Lung (tissue), 13 donors: ENCODE results near the gene TMEM167B. TPM values are rescaled to one million over a fixed set of nuclear protein-coding genes. Genes with fewer than 3 reads are reported as not detected.
"Not testable (repeated sequence)": the region's sequence is repeated elsewhere in the genome, so short reads cannot be mapped to it uniquely, and the experiment has no call there.

Experiments
- ATAC-seq: fragments of 200-7000 bp; cut with Tn5 transposase; one replicate; pipeline ENCODE4 v1.9.1; 2020; ENCODE audit warnings: moderate number of reproducible peaks; ENCODE audit not compliant: insufficient read depth, low FRiP score
- DNase-seq, 3 donors: peaks; one replicate each; pipeline ENCODE4 v3.0.0-alpha.2; 2013 to 2017
- H3K27ac ChIP-seq, 2 donors: one replicate each; pipeline ENCODE4 v1.5.1; 2013; ENCODE audit warnings: mild to moderate bottlenecking in 2 of 2, moderate library complexity in 2 of 2, control low read depth in 1 of 2, inconsistent platforms in 1 of 2, low read depth in 1 of 2, low read length in 1 of 2
- H3K27me3 ChIP-seq, 3 donors: one replicate each; pipeline ENCODE4 v1.5.1; 2013; ENCODE audit warnings: low read length in 2 of 3; ENCODE audit not compliant: control insufficient read depth in 3 of 3, insufficient read depth in 3 of 3
- H3K36me3 ChIP-seq, 4 donors: one replicate each; pipeline ENCODE4 v1.5.1; 2013; ENCODE audit warnings: low read length in 4 of 4, mild to moderate bottlenecking in 1 of 4, moderate library complexity in 1 of 4; ENCODE audit not compliant: control insufficient read depth in 4 of 4, insufficient read depth in 4 of 4
- H3K4me1 ChIP-seq, 5 donors: one replicate each; pipeline ENCODE4 v1.5.1; 2013; ENCODE audit warnings: low read length in 5 of 5, mild to moderate bottlenecking in 2 of 5, moderate library complexity in 1 of 5; ENCODE audit not compliant: control insufficient read depth in 5 of 5, insufficient read depth in 5 of 5
- H3K4me3 ChIP-seq: one replicate; pipeline ENCODE4 v1.5.1; 2013; ENCODE audit warnings: mild to moderate bottlenecking, control low read depth, moderate library complexity
- H3K9ac ChIP-seq, 2 donors: one replicate each; pipeline ENCODE4 v1.5.1; 2013; ENCODE audit warnings: low read length in 2 of 2, control low read depth in 1 of 2; ENCODE audit not compliant: insufficient read depth in 1 of 2
- H3K9me3 ChIP-seq, 4 donors: one replicate each; pipeline ENCODE4 v1.5.1; 2013; ENCODE audit warnings: low read length in 3 of 4, mild to moderate bottlenecking in 1 of 4, moderate library complexity in 1 of 4; ENCODE audit not compliant: control insufficient read depth in 4 of 4, insufficient read depth in 3 of 4
- whole genome bisulfite sequencing, 2 donors: extraction: QIAGEN DNeasy Blood & Tissue Kit; methylation state at CpG; one replicate each; pipeline ENCODE4 v1.1.7; 2013; 5-methylcytosine and 5-hydroxymethylcytosine counted together
- polyA plus RNA-seq, 2 donors: library from polyadenylated mRNA; stranded (reverse); fragments of 200-250 nt; gene quantifications; one replicate each; pipeline ENCODE4 v1.2.1, GENCODE V29; 2013
- small RNA-seq: library from RNA; depleted of rRNA; stranded (forward); fragments of <200 nt; gene quantifications from one replicate; pipeline ENCODE3, GENCODE V24; 2014; ENCODE audit warnings: low replicate concordance
- total RNA-seq, 2 donors: library from RNA; depleted of rRNA in 1 of 2; stranded (reverse); fragments of >200 nt in 1 of 2; gene quantifications; one replicate each; pipeline ENCODE4 v1.2.1, GENCODE V29; 2014 to 2021
- TF ChIP-seq, protein P1 (sequence below): IDR thresholded peaks from 2 replicates; pipeline ENCODE4 v1.5.1; 2012; ENCODE audit warnings: mild to moderate bottlenecking; ENCODE audit errors: control extremely low read depth, extremely low read depth
- donor health status: control.
- donor health status: control.
- donor health status: Bipolar disorder and iron deficiency.
- donor health status: healthy.
- donor health status: DM: yes; HTN: yes; CAD: no.

TMEM167B gene
- total and polyA plus RNA-seq, 4 donors, result 22.5 to 44.6 (median 35.6) TPM

DNA sequence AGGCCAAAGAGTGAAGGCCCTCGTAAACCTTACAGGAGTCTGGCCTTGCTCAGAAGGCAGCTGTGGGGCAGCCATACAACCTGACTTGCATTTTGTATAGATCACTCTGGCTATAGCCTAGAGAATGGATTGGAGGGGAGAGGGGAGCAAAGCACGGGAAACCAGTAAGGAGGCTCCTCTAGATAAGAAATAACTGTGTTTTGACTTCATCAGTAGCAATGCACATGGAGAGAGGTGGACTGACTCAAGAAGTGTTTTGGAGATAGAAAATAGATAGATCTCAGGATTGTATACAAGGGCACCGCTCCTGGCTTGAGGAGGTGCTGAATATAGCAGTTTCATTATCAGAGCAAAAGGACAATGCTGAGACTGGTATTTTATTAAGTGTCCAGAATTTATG, 49.8 kb downstream of the TMEM167B start:
- Histone ChIP-seq H3K4me1 (peaks cover 0 to 10% (median 0%) of the 10 kb centered on the region in 5 donors), H3K36me3 (no peaks in the 10 kb centered on the region), H3K27me3 (no peaks in the 10 kb centered on the region), H3K27ac (no peak overlapping the region), H3K9me3 (no peaks in the 10 kb centered on the region), H3K9ac (no peak overlapping the region), H3K4me3 (no peak overlapping the region)
- no peak for DNase-seq
- WGBS, 2 donors, result 76 to 93% methylated on average over 3 of the region's 3 CpGs
- TF ChIP-seq, protein P1, sequence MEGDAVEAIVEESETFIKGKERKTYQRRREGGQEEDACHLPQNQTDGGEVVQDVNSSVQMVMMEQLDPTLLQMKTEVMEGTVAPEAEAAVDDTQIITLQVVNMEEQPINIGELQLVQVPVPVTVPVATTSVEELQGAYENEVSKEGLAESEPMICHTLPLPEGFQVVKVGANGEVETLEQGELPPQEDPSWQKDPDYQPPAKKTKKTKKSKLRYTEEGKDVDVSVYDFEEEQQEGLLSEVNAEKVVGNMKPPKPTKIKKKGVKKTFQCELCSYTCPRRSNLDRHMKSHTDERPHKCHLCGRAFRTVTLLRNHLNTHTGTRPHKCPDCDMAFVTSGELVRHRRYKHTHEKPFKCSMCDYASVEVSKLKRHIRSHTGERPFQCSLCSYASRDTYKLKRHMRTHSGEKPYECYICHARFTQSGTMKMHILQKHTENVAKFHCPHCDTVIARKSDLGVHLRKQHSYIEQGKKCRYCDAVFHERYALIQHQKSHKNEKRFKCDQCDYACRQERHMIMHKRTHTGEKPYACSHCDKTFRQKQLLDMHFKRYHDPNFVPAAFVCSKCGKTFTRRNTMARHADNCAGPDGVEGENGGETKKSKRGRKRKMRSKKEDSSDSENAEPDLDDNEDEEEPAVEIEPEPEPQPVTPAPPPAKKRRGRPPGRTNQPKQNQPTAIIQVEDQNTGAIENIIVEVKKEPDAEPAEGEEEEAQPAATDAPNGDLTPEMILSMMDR, result no peak
- no peak for ATAC-seq

DNA sequence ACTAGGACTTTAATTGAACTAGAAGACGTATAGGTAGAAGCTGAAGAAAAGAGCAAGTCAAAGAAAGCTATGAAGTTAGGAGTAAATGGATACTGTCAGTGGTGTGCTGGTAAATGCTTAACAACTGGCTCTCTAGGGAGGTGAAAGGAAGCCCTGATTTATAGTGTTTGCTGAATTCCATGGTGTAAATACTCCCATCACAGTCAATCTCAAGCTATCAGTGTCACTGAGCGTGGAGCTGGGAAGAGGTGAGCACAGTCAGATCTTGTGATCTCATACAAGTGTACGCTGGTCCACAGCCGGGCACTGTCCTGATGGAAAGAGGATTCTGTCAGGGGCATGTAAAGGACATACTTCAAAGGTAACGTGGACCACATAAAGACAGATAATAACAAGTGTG, 51.7 kb downstream of the TMEM167B start:
- WGBS, 2 donors, result 92 to 93% methylated on average over 5 of the region's 5 CpGs
- no peak for DNase-seq
- no peak for ATAC-seq

DNA sequence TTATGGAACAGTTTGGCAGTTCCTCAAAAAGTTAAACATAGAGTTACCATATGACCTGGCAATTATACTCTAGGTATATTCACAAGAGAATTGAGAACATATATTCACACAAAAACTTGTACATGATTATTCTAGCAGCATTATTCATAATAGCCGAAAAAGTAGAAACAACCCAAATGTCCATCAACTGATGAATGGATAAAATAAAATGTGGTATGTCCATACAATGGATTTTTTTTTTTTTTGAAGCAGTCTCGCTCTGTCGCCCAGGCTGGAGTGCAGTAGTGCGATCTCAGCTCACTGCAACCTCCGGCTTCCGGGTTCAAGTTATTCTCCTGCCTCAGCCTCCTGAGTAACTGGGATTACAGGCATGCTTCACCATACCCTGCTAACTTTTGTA, 52.2 kb downstream of the TMEM167B start:
- not testable (repeated sequence) for H3K27ac ChIP-seq, H3K4me3 ChIP-seq, ATAC-seq, H3K9ac ChIP-seq, H3K36me3 ChIP-seq, H3K27me3 ChIP-seq, H3K4me1 ChIP-seq, H3K9me3 ChIP-seq, DNase-seq
- WGBS, 2 donors, result 86 to 98% methylated on average over 6 of the region's 6 CpGs

More for the DNA sequence above, 51.7 kb downstream of the TMEM167B start:
- Histone ChIP-seq H3K4me3 (no peak overlapping the region), H3K27me3 (no peaks in the 10 kb centered on the region), H3K27ac (no peak overlapping the region), H3K9ac (no peak overlapping the region), H3K36me3 (no peaks in the 10 kb centered on the region), H3K9me3 (no peaks in the 10 kb centered on the region), H3K4me1 (peaks cover 0 to 7% (median 0%) of the 10 kb centered on the region in 5 donors)
- TF ChIP-seq, protein P1, result no peak

Small RNAs within 50 kb of the gene (small RNA-seq; reads per million reads assigned to genes)
- gene AL356488.2, result not detected

Other genes starting within 250 kb of the TMEM167B start
- gene AKNAD1, start 233.7 kb upstream of the TMEM167B start, total RNA-seq, result under 1 TPM in 1 of 2 donors, not detected in 1; 0.31 TPM
- under 1 TPM; 0.02 to 0.22 TPM for gene AKNAD1, start 233.7 kb upstream of the TMEM167B start, polyA plus RNA-seq
- gene GPSM2, start 213.8 kb upstream of the TMEM167B start, total RNA-seq, result 10 to 100 TPM; 24.4 to 26.5 TPM
- 1 to 10 TPM; 5.9 to 6.5 TPM for gene GPSM2, start 213.8 kb upstream of the TMEM167B start, polyA plus RNA-seq
- 10 to 100 TPM; 27.4 to 29.2 TPM for gene CLCC1, start 127.3 kb upstream of the TMEM167B start, total RNA-seq
- gene CLCC1, start 127.3 kb upstream of the TMEM167B start, polyA plus RNA-seq, result 10 to 100 TPM in 1 of 2 donors, 1 to 10 TPM in 1; 9.7 to 12.2 TPM
- gene WDR47, start 48.7 kb upstream of the TMEM167B start, total RNA-seq, result 10 to 100 TPM; 16.3 to 17.7 TPM
- gene WDR47, start 48.7 kb upstream of the TMEM167B start, polyA plus RNA-seq, result 1 to 10 TPM; 3.1 to 6.0 TPM
- gene TAF13, start 14.8 kb upstream of the TMEM167B start, total RNA-seq, result 10 to 100 TPM; 22.2 to 35.8 TPM
- 10 to 100 TPM; 32.9 to 39.4 TPM for gene TAF13, start 14.8 kb upstream of the TMEM167B start, polyA plus RNA-seq
- gene ELAPOR1, start 23.4 kb downstream of the TMEM167B start, total RNA-seq, result 10 to 100 TPM in 1 of 2 donors, 1 to 10 TPM in 1; 8.9 to 25.0 TPM
- 1 to 10 TPM; 3.3 to 7.0 TPM for gene ELAPOR1, start 23.4 kb downstream of the TMEM167B start, polyA plus RNA-seq
- 100 to 1,000 TPM; 154 to 212 TPM for gene SARS1, start 123.2 kb downstream of the TMEM167B start, total RNA-seq
- 100 to 1,000 TPM; 118 to 139 TPM for gene SARS1, start 123.2 kb downstream of the TMEM167B start, polyA plus RNA-seq
- gene CELSR2, start 158.8 kb downstream of the TMEM167B start, total RNA-seq, result 1 to 10 TPM; 7.6 to 7.9 TPM
- 1 to 10 TPM; 1.4 to 2.7 TPM for gene CELSR2, start 158.8 kb downstream of the TMEM167B start, polyA plus RNA-seq
- gene PSRC1, start 192.4 kb downstream of the TMEM167B start, total RNA-seq, result 1 to 10 TPM; 4.7 to 4.9 TPM
- gene PSRC1, start 192.4 kb downstream of the TMEM167B start, polyA plus RNA-seq, result 1 to 10 TPM; 2.7 to 4.9 TPM
- gene MYBPHL, start 216.2 kb downstream of the TMEM167B start, total RNA-seq, result 1 to 10 TPM; 1.1 to 1.7 TPM
- gene MYBPHL, start 216.2 kb downstream of the TMEM167B start, polyA plus RNA-seq, result 1 to 10 TPM in 1 of 2 donors, under 1 TPM in 1; 0.34 to 3.3 TPM